ENCODE results near the gene SPSB4.

- no peak for TF ChIP-seq KDM4B (CRISPR knock-in tag; IDR thresholded peaks at IDR 0.05)
- no peak for TF ChIP-seq ZNF232 (CRISPR knock-in tag; IDR thresholded peaks at IDR 0.05; ENCODE audit: borderline replicate concordance)
- TF ChIP-seq, protein P1, sequence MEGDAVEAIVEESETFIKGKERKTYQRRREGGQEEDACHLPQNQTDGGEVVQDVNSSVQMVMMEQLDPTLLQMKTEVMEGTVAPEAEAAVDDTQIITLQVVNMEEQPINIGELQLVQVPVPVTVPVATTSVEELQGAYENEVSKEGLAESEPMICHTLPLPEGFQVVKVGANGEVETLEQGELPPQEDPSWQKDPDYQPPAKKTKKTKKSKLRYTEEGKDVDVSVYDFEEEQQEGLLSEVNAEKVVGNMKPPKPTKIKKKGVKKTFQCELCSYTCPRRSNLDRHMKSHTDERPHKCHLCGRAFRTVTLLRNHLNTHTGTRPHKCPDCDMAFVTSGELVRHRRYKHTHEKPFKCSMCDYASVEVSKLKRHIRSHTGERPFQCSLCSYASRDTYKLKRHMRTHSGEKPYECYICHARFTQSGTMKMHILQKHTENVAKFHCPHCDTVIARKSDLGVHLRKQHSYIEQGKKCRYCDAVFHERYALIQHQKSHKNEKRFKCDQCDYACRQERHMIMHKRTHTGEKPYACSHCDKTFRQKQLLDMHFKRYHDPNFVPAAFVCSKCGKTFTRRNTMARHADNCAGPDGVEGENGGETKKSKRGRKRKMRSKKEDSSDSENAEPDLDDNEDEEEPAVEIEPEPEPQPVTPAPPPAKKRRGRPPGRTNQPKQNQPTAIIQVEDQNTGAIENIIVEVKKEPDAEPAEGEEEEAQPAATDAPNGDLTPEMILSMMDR (CRISPR knock-in tag; IDR thresholded peaks at IDR 0.05) = no peak
- TF ChIP-seq POLR2A (IDR thresholded peaks at IDR 0.05; ENCODE audit: insufficient read depth in 1 of 2, low read depth in 2 of 2, low read length in 2 of 2) = no peak
- no peak for TF ChIP-seq IRX3 (CRISPR knock-in tag; IDR thresholded peaks at IDR 0.05; ENCODE audit: borderline replicate concordance, low read depth)
- TF ChIP-seq, protein P2, sequence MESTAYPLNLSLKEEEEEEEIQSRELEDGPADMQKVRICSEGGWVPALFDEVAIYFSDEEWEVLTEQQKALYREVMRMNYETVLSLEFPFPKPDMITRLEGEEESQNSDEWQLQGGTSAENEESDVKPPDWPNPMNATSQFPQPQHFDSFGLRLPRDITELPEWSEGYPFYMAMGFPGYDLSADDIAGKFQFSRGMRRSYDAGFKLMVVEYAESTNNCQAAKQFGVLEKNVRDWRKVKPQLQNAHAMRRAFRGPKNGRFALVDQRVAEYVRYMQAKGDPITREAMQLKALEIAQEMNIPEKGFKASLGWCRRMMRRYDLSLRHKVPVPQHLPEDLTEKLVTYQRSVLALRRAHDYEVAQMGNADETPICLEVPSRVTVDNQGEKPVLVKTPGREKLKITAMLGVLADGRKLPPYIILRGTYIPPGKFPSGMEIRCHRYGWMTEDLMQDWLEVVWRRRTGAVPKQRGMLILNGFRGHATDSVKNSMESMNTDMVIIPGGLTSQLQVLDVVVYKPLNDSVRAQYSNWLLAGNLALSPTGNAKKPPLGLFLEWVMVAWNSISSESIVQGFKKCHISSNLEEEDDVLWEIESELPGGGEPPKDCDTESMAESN (CRISPR knock-in tag; conservative IDR thresholded peaks at IDR 0.05) = no peak
- no peak for TF ChIP-seq TAF1 (CRISPR knock-in tag; IDR thresholded peaks at IDR 0.05)
- no peak for TF ChIP-seq ZSCAN29 (CRISPR knock-in tag; conservative IDR thresholded peaks at IDR 0.05)
- no peak for TF ChIP-seq SCMH1 (CRISPR knock-in tag; IDR thresholded peaks at IDR 0.05; ENCODE audit: borderline replicate concordance)
- no peak for TF ChIP-seq ZNF432 (CRISPR knock-in tag; IDR thresholded peaks at IDR 0.05; ENCODE audit: borderline replicate concordance)
- TF ChIP-seq CREBL2 (CRISPR knock-in tag; IDR thresholded peaks at IDR 0.05; ENCODE audit: borderline replicate concordance) = no peak
- TF ChIP-seq PAX8 (CRISPR knock-in tag; IDR thresholded peaks at IDR 0.05; ENCODE audit: borderline replicate concordance) = no peak
- TF ChIP-seq, protein P3, sequence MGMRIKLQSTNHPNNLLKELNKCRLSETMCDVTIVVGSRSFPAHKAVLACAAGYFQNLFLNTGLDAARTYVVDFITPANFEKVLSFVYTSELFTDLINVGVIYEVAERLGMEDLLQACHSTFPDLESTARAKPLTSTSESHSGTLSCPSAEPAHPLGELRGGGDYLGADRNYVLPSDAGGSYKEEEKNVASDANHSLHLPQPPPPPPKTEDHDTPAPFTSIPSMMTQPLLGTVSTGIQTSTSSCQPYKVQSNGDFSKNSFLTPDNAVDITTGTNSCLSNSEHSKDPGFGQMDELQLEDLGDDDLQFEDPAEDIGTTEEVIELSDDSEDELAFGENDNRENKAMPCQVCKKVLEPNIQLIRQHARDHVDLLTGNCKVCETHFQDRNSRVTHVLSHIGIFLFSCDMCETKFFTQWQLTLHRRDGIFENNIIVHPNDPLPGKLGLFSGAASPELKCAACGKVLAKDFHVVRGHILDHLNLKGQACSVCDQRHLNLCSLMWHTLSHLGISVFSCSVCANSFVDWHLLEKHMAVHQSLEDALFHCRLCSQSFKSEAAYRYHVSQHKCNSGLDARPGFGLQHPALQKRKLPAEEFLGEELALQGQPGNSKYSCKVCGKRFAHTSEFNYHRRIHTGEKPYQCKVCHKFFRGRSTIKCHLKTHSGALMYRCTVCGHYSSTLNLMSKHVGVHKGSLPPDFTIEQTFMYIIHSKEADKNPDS (CRISPR knock-in tag; IDR thresholded peaks at IDR 0.05) = no peak
These were observed 63.8 kb downstream of the SPSB4 start for GRCh38 chr3:141114816-141115460.
